Caco-2 (cell line): ENCODE results near the gene DNAJC1. TPM values are rescaled to one million over a fixed set of nuclear protein-coding genes. Genes with fewer than 3 reads are reported as not detected.

Source experiments
- BruUV-seq: library from RNA; stranded (reverse); fragments of 400-500 nt; replicated peaks from 2 replicates; lab custom pipeline; 2021; lab: Mats Ljungman, UMichigan
- CTCF ChIA-PET: fragments of 300-600 bp; sonication (Branson Sonifier 250); formaldehyde crosslinking; loops from one replicate; lab custom pipeline; 2022; ENCODE audit warnings: antibody characterized with exemption; lab: Charles Lee
- POLR2A ChIA-PET: fragments of 300-600 bp; sonication (Branson Sonifier 250); formaldehyde crosslinking; loops from one replicate; lab custom pipeline; 2022; ENCODE audit warnings: antibody characterized with exemption; lab: Charles Lee
- DNase-seq, 2 experiments: peaks; one replicate each; pipeline versions ENCODE4 v3.0.0 to v3.0.0-alpha.2; 2020 to 2022
- H3K27me3 ChIP-seq: replicated peaks from 2 replicates; pipeline ENCODE4 v1.6.0; 2011; ENCODE audit warnings: low read length; ENCODE audit not compliant: control insufficient read depth, insufficient read depth
- H3K36me3 ChIP-seq: 2 replicates; pipeline ENCODE4 v1.5.1; 2011; ENCODE audit warnings: low read length; ENCODE audit not compliant: control insufficient read depth, insufficient read depth
- H3K4me1 ChIP-seq: fragments of 250-450 bp; sonication (Bioruptor Pico); 2 replicates; pipeline ENCODE4 v1.5.1; 2020; ENCODE audit warnings: mild to moderate bottlenecking
- H3K4me3 ChIP-seq: 2 replicates; pipeline ENCODE4 v1.5.1; 2011; ENCODE audit warnings: low read depth, mild to moderate bottlenecking, control low read depth, low read length
- H3K9me3 ChIP-seq: fragments of 250-450 bp; sonication (Bioruptor Pico); 2 replicates; pipeline ENCODE4 v1.5.1; 2020; ENCODE audit warnings: mild to moderate bottlenecking, moderate library complexity
- H3K27ac Mint-ChIP-seq: one replicate; pipeline ENCODE4 v1.8.0; 2022; ENCODE audit warnings: mixed read lengths; ENCODE audit not compliant: unreplicated experiment
- H3K27me3 Mint-ChIP-seq: one replicate; pipeline ENCODE4 v1.8.0; 2022; ENCODE audit warnings: mixed read lengths; ENCODE audit not compliant: insufficient read depth, unreplicated experiment
- H3K36me3 Mint-ChIP-seq: one replicate; pipeline ENCODE4 v1.8.0; 2022; ENCODE audit warnings: mild to moderate bottlenecking, mixed read lengths; ENCODE audit not compliant: insufficient read depth, unreplicated experiment
- H3K4me1 Mint-ChIP-seq: one replicate; pipeline ENCODE4 v1.8.0; 2022; ENCODE audit warnings: low read depth, mixed read lengths; ENCODE audit not compliant: unreplicated experiment
- H3K4me3 Mint-ChIP-seq: one replicate; pipeline ENCODE4 v1.8.0; 2022; ENCODE audit warnings: mild to moderate bottlenecking, moderate library complexity, mixed read lengths; ENCODE audit not compliant: unreplicated experiment
- H3K9me3 Mint-ChIP-seq: one replicate; pipeline ENCODE4 v1.8.0; 2022; ENCODE audit warnings: mixed read lengths; ENCODE audit not compliant: unreplicated experiment
- intact Hi-C: fragments of 100-400 bp; cut with micrococcal nuclease; formaldehyde crosslinking; loops from one replicate; pipeline ENCODE4 v1.10.0; 2022; ENCODE audit not compliant: unreplicated experiment
- total RNA-seq: library from RNA; stranded (reverse); gene quantifications from 2 replicates; pipeline ENCODE4 v1.2.3, GENCODE V29; 2022
- TF ChIP-seq, protein P1 (sequence below), 2 experiments: fragments of 200-600 bp in 1 of 2; IDR thresholded peaks; 1 replicate in 1 of 2; 2 replicates in 1 of 2; pipeline versions ENCODE4 v1.5.1 to v1.8.0; 2011 to 2022; ENCODE audit warnings: antibody characterized with exemption in 1 of 2, control low read depth in 1 of 2, inconsistent platforms in 1 of 2, low read depth in 1 of 2, low read length in 1 of 2, mild to moderate bottlenecking in 1 of 2, moderate library complexity in 1 of 2; ENCODE audit not compliant: insufficient read depth in 1 of 2, severe bottlenecking in 1 of 2, unreplicated experiment in 1 of 2

Gene DNAJC1
- total RNA-seq, 1 experiment from 2014 or later = 50.7 TPM

DNA sequence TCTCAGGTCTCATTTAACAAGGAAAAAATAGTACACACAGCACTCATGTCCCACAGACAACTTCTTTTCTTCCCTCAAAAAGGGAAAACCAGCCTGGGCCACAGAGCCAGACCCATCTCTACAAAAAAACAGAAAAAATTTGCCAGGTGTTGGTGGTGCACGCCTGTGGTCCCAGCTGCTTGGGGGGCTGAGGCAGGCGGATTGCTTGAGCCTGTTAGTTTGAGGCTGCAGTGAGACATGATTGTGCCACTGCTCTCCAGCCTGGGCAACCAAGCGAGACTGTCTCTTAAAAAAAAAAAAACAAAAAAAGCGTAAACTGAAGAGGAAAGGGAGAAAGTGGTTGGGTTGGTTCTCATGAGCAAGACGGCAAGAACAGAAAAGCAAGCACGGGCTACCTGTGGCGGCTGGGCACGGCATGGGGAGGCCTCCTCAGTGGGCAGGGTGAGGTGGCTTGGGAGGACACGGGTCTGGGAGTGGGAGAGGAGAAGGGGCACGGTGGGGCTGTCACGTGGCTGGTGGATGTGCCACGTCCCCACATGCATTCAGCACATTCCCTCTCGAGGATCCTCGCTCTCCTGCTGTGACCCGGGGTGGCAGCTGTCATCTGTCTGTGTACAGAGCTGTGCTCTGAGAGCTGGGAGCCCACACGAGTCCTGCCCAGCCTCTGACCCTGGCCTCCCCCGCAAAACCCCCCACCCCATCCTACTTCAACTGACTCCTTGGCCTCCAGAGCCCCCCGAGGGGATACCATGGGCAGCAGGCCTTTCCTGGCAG lies 249.8 kb downstream of the DNAJC1 start:
- Histone ChIP-seq H3K36me3 (no peaks in the 10 kb centered on the region), H3K4me3 (no peak overlapping the region), H3K9me3 (no peaks in the 10 kb centered on the region), H3K4me1 (peaks cover 36% of the 10 kb centered on the region), H3K27me3 (no peaks in the 10 kb centered on the region)
- POLR2A ChIA-PET = interaction anchor here (0.7 kb wide), 1 partner anchor 428 kb away, joined by 8 read pairs; no protein-coding TSS in a partner anchor
- CTCF ChIA-PET = no interaction called here
- BruUV-seq = no TSS peak
- Mint-ChIP-seq H3K36me3 (peaks cover 27% of the 10 kb centered on the region), H3K4me1 (peaks cover 18% of the 10 kb centered on the region), H3K9me3 (no peaks in the 10 kb centered on the region), H3K27ac (peak overlapping the region; percentile 36), H3K27me3 (no peaks in the 10 kb centered on the region), H3K4me3 (no peak overlapping the region)
- TF ChIP-seq, protein P1, sequence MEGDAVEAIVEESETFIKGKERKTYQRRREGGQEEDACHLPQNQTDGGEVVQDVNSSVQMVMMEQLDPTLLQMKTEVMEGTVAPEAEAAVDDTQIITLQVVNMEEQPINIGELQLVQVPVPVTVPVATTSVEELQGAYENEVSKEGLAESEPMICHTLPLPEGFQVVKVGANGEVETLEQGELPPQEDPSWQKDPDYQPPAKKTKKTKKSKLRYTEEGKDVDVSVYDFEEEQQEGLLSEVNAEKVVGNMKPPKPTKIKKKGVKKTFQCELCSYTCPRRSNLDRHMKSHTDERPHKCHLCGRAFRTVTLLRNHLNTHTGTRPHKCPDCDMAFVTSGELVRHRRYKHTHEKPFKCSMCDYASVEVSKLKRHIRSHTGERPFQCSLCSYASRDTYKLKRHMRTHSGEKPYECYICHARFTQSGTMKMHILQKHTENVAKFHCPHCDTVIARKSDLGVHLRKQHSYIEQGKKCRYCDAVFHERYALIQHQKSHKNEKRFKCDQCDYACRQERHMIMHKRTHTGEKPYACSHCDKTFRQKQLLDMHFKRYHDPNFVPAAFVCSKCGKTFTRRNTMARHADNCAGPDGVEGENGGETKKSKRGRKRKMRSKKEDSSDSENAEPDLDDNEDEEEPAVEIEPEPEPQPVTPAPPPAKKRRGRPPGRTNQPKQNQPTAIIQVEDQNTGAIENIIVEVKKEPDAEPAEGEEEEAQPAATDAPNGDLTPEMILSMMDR (IDR thresholded peaks at IDR 0.05; ENCODE audit: insufficient read depth in 1 of 2, low read depth in 1 of 2, low read length in 1 of 2, severe bottlenecking in 1 of 2, unreplicated experiment in 1 of 2) = no peak
- no peak for DNase-seq
- intact Hi-C loops = no loop called here

DNA sequence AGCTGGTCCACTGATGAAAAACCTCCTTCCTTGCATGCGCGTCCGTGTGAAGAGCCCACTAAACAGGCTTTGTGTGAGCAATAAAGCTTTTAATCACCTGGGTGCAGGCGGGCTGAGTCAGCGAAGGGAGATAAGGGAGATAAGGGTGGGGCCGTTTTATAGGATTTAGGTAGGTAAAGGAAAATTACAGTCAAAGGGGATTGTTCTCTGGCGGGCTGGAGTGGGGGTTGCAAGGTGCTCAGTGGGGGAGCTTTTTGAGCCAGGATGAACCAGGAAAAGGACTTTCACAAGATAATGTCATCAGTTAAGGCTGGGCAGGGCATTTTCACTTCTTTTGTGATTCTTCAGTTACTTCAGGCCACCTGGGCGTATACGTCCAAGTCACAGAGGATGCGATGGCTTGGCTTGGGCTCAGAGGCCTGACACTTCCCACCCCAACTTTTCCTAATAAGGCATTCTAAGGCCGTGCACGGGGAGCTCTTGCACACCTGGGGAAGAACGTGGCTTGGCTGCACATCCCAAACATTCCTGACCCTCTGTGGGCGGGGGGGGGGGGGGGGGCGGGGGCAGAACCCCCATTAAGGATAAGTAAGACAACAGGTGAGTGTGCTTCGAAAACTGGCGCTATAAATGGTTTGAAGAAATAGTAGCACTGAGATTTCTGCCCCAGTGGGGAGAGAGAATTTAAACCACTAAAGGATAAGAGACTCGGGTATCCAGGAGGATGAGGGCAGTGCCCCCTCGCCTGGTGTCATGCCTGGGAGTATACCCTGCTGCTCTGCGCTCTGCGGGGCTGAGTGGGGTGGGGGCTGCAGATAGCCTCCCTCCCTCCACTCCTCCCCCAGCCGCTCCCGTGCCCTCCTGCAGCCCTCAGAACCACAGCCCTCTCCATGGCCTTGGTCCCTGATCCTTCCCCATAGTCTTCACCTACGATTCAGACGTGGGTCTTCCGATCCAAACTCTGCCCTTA lies 251.9 kb downstream of the DNAJC1 start:
- TF ChIP-seq, protein P1 (IDR thresholded peaks at IDR 0.05; ENCODE audit: insufficient read depth in 1 of 2, low read depth in 1 of 2, low read length in 1 of 2, severe bottlenecking in 1 of 2, unreplicated experiment in 1 of 2) = no peak
- POLR2A ChIA-PET = no interaction called here
- Mint-ChIP-seq H3K4me1 (peaks cover 27% of the 10 kb centered on the region), H3K4me3 (peak overlapping the region; percentile 53), H3K9me3 (no peaks in the 10 kb centered on the region), H3K36me3 (peaks cover 47% of the 10 kb centered on the region), H3K27ac (peak overlapping the region; percentile 60), H3K27me3 (no peaks in the 10 kb centered on the region)
- Histone ChIP-seq H3K4me3 (no peak overlapping the region), H3K27me3 (no peaks in the 10 kb centered on the region), H3K4me1 (peaks cover 36% of the 10 kb centered on the region), H3K9me3 (no peaks in the 10 kb centered on the region), H3K36me3 (no peaks in the 10 kb centered on the region)
- no TSS peak for BruUV-seq
- CTCF ChIA-PET = interaction anchor here (1.0 to 1.1 kb wide), 2 partner anchors 24 kb away, joined by 3 read pairs; no protein-coding TSS in a partner anchor
- peak; percentile 73 to 87 for DNase-seq
- intact Hi-C loops = loop anchor here (1.0 to 2.0 kb wide), 2 partner anchors 24 to 201 kb away; no protein-coding TSS in a partner anchor

DNA sequence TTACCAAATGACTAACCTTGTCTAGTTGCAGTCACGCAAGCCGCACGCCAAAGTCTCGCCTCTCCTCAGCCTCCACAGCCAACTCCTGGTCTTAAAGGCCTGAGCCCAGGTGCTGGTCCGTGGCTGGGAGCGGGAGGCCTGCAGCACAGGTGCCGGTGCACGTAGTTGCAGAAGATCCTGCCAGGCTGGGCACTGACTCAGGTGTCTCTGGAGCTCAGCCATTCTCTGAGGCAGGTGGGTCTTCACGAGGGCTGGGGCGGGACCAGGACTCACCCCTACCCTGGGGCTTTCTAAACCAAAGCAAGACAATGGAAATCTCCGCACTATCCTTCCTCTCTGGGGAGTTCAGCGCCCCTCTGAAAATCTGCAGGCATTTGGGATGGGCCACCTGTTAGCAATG lies 253.1 kb downstream of the DNAJC1 start:
- Histone ChIP-seq H3K4me1 (peaks cover 36% of the 10 kb centered on the region), H3K36me3 (no peaks in the 10 kb centered on the region), H3K4me3 (no peak overlapping the region), H3K27me3 (no peaks in the 10 kb centered on the region), H3K9me3 (no peaks in the 10 kb centered on the region)
- TF ChIP-seq, protein P1 (IDR thresholded peaks at IDR 0.05; ENCODE audit: insufficient read depth in 1 of 2, low read depth in 1 of 2, low read length in 1 of 2, severe bottlenecking in 1 of 2, unreplicated experiment in 1 of 2) = no peak
- no peaks in the 10 kb centered on the region for H3K27me3 Mint-ChIP-seq
- BruUV-seq = no TSS peak
- ChIA-PET POLR2A (no interaction called here), CTCF (interaction anchor here (0.5 kb wide), 1 partner anchor 600 kb away, joined by 3 read pairs; no protein-coding TSS in a partner anchor)
- H3K36me3 Mint-ChIP-seq = peaks cover 59% of the 10 kb centered on the region
- H3K4me3 Mint-ChIP-seq = peak overlapping the region; percentile 53
- DNase-seq = no peak
- H3K27ac Mint-ChIP-seq = peak overlapping the region; percentile 60
- intact Hi-C loops = loop anchor here (2.0 kb wide), 1 partner anchor 202 kb away; no protein-coding TSS in a partner anchor
- no peaks in the 10 kb centered on the region for H3K9me3 Mint-ChIP-seq
- peaks cover 27% of the 10 kb centered on the region for H3K4me1 Mint-ChIP-seq
